ENCODE results near the gene TGFA.
A peak's percentile ranks its signal among the peaks of the same experiment; 100 is the strongest.

The TGFA gene

DNA sequence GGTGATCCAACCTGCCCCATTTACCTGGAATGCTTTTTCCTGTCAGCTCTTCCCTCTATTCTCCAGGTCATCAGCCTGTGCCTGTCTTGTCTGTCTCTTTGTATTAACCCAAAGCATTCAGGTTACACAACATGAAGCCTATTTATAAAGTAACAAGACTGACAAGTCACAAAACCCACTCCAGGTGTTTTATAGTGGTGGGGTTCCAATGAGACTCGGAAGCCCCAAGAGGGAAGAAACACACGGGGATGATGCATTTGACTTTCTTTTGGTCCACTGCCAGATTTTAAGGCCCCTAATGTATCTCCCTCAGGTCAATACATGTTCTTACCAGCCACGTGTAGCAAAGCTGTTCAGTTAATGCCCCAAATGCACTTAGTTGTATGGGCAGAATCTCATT is 27.5 kb downstream of the TGFA start:
- TF ChIP-seq CTCF (conservative IDR thresholded peaks at IDR 0.05; ENCODE audit: low read length): no peak
- DNase-seq (ENCODE audit: low read depth): no peak
- H3K4me3 ChIP-seq (ENCODE audit: low read length): no peak overlapping the region

DNA sequence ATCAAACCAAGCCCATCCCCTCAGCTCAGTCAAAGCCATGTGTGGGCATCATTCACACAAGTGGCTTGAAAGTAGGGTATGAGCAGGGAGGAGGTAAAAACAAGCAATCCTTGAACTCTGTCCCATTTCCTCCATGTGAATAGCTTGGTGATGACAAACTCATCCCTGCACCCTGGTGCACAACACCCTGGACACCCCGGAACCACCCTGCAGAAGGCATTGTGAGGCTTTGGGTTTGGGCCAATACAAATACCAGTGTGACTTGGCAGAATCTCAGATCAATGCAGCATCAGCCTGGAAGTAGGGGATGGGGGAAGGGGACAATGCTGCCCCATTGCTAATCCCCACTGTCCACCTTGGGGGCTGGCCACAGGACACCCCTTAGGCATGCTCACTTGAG is 28.6 kb downstream of the TGFA start:
- H3K4me3 ChIP-seq (ENCODE audit: low read length): no peak overlapping the region
- no peak for TF ChIP-seq CTCF (conservative IDR thresholded peaks at IDR 0.05; ENCODE audit: low read length)
- DNase-seq (ENCODE audit: low read depth): peak; percentile 55

GRCh38 chr2:70523996-70524965 is 29.3 kb downstream of the TGFA start:
- peak; percentile 93 for DNase-seq (ENCODE audit: low read depth)
- no peak for TF ChIP-seq CTCF (conservative IDR thresholded peaks at IDR 0.05; ENCODE audit: low read length)
- no peak overlapping the region for H3K4me3 ChIP-seq (ENCODE audit: low read length)

- no peak overlapping the region for H3K4me3 ChIP-seq (ENCODE audit: low read length)
- DNase-seq (ENCODE audit: low read depth): no peak
- no peak for TF ChIP-seq CTCF (conservative IDR thresholded peaks at IDR 0.05; ENCODE audit: low read length)
Observed at GRCh38 chr2:70523672-70523995, 30.0 kb downstream of the TGFA start.

GRCh38 chr2:70522627-70523026 is 31.0 kb downstream of the TGFA start:
- no peak for TF ChIP-seq CTCF (conservative IDR thresholded peaks at IDR 0.05; ENCODE audit: low read length)

GRCh38 chr2:70520825-70521224 is 32.8 kb downstream of the TGFA start:
- no peak for TF ChIP-seq CTCF (conservative IDR thresholded peaks at IDR 0.05; ENCODE audit: low read length)
- no peak for DNase-seq (ENCODE audit: low read depth)
- no peak overlapping the region for H3K4me3 ChIP-seq (ENCODE audit: low read length)

More at GRCh38 chr2:70522627-70523026, 31.0 kb downstream of the TGFA start:
- H3K4me3 ChIP-seq (ENCODE audit: low read length): no peak overlapping the region
- DNase-seq (ENCODE audit: low read depth): no peak

GRCh38 chr2:70519453-70519852 is 34.2 kb downstream of the TGFA start:
- TF ChIP-seq CTCF (conservative IDR thresholded peaks at IDR 0.05; ENCODE audit: low read length): no peak
- H3K4me3 ChIP-seq (ENCODE audit: low read length): no peak overlapping the region

More at GRCh38 chr2:70519453-70519852, 34.2 kb downstream of the TGFA start:
- no peak for DNase-seq (ENCODE audit: low read depth)

Measured in AG10803 (cell line).